NCI-H2029 treated with DMSO at 0.1 percent for 48 hours (cell line): ENCODE results near the gene HPF1.
"Not testable (repeated sequence)": the region's sequence is repeated elsewhere in the genome, so short reads cannot be mapped to it uniquely, and the experiment has no call there.

Source experiments
- DNase-seq: peaks from one replicate; lab custom pipeline; 2025; lab: John Stamatoyannopoulos, UW

HPF1 gene

GRCh38 chr4:169738604-169739003 lies 19.1 kb downstream of the HPF1 start:
- DNase-seq, result not testable (repeated sequence)

GRCh38 chr4:169730564-169730963 lies 27.2 kb downstream of the HPF1 start:
- DNase-seq, result no peak

DNA sequence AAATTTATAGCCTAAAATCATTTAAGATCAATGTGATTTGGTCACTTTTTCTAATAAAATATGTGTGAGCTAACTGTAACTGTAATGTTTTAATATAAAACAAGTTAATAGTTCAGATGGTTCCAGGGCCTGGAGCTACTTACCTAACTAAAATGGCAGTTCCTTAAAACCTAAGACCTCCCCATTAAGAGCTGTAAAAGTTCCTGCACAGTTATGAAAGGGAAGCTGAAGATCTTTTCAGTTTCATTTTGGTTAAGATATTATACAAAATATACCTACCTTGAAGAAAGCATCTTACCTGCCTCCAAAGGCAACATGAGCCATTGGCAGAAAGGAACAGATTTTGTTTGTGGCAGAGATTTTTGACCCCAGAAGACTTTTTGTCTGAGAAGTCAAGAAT lies 30.1 kb downstream of the HPF1 start:
- no peak for DNase-seq

DNA sequence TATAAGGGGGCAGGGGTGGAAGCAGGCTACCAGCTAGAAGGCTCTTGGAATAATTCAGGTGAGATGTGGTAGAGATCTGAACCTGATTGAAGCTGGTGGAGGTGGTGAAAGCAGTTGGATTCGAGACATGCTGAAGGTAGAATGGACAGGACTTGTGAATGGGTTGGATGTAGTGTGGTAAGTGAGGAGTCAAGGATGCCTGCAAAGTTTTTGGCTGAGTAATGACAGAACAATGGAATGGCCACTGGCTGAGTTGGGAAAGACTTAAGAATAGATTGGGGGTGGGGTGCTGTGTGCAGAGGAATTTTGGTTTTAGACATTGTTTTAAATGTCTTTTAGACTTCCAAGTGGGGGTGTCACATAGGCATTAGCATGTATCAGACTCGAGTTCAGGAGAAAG lies 33.5 kb downstream of the HPF1 start:
- DNase-seq, result no peak

DNA sequence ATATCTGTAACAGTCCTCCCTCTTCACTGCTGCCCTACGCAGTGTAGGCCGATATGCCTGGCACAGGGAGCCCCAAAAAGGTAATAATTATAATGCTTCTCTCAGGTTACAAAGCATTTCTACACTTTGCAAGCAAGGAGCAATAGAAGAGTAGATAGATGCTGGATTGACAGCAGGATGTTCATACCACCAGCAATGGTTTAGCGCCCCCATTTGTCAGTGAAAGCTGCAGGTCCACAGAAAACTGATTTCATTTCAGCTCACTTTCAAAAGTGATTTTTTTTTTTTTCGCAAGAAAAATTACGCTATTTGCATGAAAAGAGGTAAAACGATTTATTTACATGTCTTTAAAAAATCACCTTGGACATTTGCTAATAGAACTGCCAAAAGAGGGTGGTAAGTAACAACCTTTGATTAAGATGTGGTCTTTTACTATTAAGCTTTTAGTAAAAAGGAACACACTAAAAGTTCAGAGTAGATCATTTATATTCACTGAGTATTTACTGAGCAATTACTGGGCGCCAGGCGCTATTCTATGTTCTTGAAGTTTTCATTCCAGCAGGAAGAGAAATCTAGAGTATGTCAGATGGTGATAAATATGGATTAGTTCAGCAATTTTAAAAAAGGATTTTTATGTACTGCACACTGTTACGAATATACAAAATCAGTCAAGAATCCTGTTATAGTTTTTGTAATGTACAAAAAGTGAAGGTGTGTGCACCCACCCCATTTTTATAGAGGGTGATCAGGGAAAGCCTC lies 34.4 kb downstream of the HPF1 start:
- DNase-seq, result no peak

DNA sequence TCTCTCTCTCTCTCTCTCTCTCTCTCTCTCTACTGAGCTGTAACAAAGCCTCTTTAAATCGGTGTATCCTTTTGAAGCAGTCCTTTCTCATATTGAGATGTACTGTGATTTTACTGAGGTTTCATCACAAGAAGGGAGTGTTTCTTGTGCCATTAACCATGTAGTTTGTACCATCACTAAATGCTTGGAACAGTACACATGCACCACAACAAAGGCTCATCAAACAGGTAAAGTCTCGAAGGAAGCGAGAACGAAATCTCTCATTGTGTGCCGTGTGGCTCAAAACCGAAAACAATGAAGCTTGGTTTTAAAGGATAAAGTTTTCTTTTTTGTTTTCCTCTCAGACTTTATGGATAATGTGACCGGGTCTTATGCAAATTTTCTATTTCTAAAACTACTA lies 37.2 kb downstream of the HPF1 start:
- no peak for DNase-seq

- DNase-seq, result no peak
Measured at GRCh38 chr4:169716677-169717076, 41.1 kb downstream of the HPF1 start.

- DNase-seq, result no peak
Measured at GRCh38 chr4:169715826-169716225, 41.9 kb downstream of the HPF1 start.

- no peak for DNase-seq
Measured at GRCh38 chr4:169707958-169708643, 49.6 kb downstream of the HPF1 start.

DNA sequence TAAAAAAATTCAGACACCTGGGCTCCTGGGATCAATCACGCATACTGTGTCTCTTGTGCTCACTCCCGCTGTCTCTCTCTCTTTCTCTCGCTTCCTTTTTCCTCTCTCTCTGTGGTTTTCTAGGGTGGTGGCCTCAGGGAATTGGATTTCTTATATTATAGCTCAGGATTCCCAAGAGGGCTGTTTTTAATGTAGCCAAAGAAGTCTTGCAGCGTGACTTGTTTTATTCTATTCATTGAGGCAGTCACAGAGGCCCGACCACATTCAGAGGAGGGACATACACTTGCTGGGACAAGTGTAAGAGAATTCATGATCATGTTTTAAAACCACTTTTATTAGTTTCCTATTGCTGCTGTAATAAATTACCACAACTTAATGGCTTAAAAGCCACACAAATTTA lies 59.4 kb downstream of the HPF1 start:
- DNase-seq, result no peak

GRCh38 chr4:169690787-169691186 lies 67.0 kb downstream of the HPF1 start:
- DNase-seq, result no peak

DNA sequence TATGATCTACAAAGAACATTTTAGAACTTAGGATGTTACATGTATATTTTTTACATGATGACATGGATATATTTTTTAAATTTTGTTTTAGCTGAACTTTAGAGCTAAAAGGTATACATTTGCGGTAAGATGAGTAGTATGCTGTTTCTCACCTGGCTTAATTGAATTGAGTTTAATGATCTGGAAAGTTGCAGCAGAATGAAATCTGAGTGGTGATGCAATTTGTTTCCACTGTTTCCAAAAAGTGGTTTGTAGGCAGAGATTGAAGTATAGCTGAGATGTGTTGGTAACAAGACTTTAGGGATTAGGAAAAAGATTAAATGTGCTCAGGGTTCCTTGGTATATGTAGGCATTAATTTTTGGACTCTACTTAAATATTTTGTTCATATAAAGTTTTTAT lies 68.1 kb downstream of the HPF1 start:
- DNase-seq, result no peak

GRCh38 chr4:169682372-169683047 lies 75.2 kb downstream of the HPF1 start:
- no peak for DNase-seq
